Epithelial cell of esophagus (primary cell): ENCODE results near the gene ST8SIA1.
A peak's percentile ranks its signal among the peaks of the same experiment; 100 is the strongest.

Experiments
- DNase-seq: peaks from one replicate; pipeline ENCODE4 v3.0.0; 2010; ENCODE audit warnings: low read depth
- H3K4me3 ChIP-seq: 2 replicates; pipeline ENCODE4 v1.5.1; 2011; ENCODE audit warnings: mild to moderate bottlenecking, low read length, control low read depth
- CTCF ChIP-seq: IDR thresholded peaks from 2 replicates; pipeline ENCODE4 v1.5.1; 2011; ENCODE audit warnings: low read depth, mild to moderate bottlenecking, low read length, control low read depth, inconsistent platforms; ENCODE audit not compliant: insufficient read depth; ENCODE audit errors: missing control alignments

The ST8SIA1 gene

GRCh38 chr12:22350886-22351285 lies 16.4 kb upstream of the ST8SIA1 start:
- no peak for TF ChIP-seq CTCF
- H3K4me3 ChIP-seq = no peak overlapping the region
- peak; percentile 38 for DNase-seq

GRCh38 chr12:22348208-22348607 lies 13.7 kb upstream of the ST8SIA1 start:
- DNase-seq = no peak
- H3K4me3 ChIP-seq = no peak overlapping the region
- TF ChIP-seq CTCF = no peak

- no peak for DNase-seq
- no peak overlapping the region for H3K4me3 ChIP-seq
- TF ChIP-seq CTCF = no peak
Measured at GRCh38 chr12:22340143-22340542, 5.6 kb upstream of the ST8SIA1 start.

- DNase-seq = no peak
- H3K4me3 ChIP-seq = no peak overlapping the region
- no peak for TF ChIP-seq CTCF
Measured at GRCh38 chr12:22339691-22340090, 5.2 kb upstream of the ST8SIA1 start.

- no peak for DNase-seq
- H3K4me3 ChIP-seq = peak overlapping the region; percentile 69
Measured at GRCh38 chr12:22335794-22336166, 1.3 kb upstream of the ST8SIA1 start.

GRCh38 chr12:22333713-22334409 lies 646 bp downstream of the ST8SIA1 start:
- no peak for TF ChIP-seq CTCF
- DNase-seq = no peak
- H3K4me3 ChIP-seq = peak overlapping the region; percentile 69

More at GRCh38 chr12:22335794-22336166, 1.3 kb upstream of the ST8SIA1 start:
- TF ChIP-seq CTCF = no peak

- DNase-seq = no peak
- H3K4me3 ChIP-seq = peak overlapping the region; percentile 69
- no peak for TF ChIP-seq CTCF
Measured at GRCh38 chr12:22333186-22333712, 1.3 kb downstream of the ST8SIA1 start.
